Trophoblast cell (in vitro differentiated cells and primary cell): ENCODE measurements around the gene PROX2.

Experiments used
- DNase-seq, 2 donors: peaks; one replicate each; pipeline ENCODE4 v3.0.0-alpha.2; 2016
- H2AFZ ChIP-seq: 2 replicates; pipeline ENCODE4 v1.6.1; 2013; ENCODE audit warnings: low read length, moderate library complexity, mild to moderate bottlenecking; ENCODE audit not compliant: insufficient read depth, poor library complexity
- H2AK5ac ChIP-seq: 2 replicates; pipeline ENCODE4 v1.6.1; 2013; ENCODE audit warnings: mild to moderate bottlenecking, low read length
- H2BK120ac ChIP-seq: 2 replicates; pipeline ENCODE4 v1.6.1; 2013; ENCODE audit warnings: low read length, mild to moderate bottlenecking, moderate library complexity; ENCODE audit not compliant: insufficient read depth, poor library complexity
- H2BK12ac ChIP-seq: 2 replicates; pipeline ENCODE4 v1.6.1; 2013; ENCODE audit warnings: mild to moderate bottlenecking, low read length, moderate library complexity
- H2BK5ac ChIP-seq: 2 replicates; pipeline ENCODE4 v1.6.1; 2013; ENCODE audit warnings: low read length, low read depth, moderate library complexity, mild to moderate bottlenecking; ENCODE audit not compliant: poor library complexity
- H3K14ac ChIP-seq: 2 replicates; pipeline ENCODE4 v1.6.1; 2013; ENCODE audit warnings: mild to moderate bottlenecking, low read length
- H3K18ac ChIP-seq: 2 replicates; pipeline ENCODE4 v1.6.1; 2013; ENCODE audit warnings: mild to moderate bottlenecking, low read length
- H3K23ac ChIP-seq: 2 replicates; pipeline ENCODE4 v1.6.1; 2013; ENCODE audit warnings: low read length
- H3K27ac ChIP-seq: 2 replicates; pipeline ENCODE4 v1.5.1; 2013; ENCODE audit warnings: low read depth, mild to moderate bottlenecking, inconsistent platforms, low read length, moderate library complexity
- H3K27me3 ChIP-seq: 2 replicates; pipeline ENCODE4 v1.6.1; 2013; ENCODE audit warnings: inconsistent platforms, mild to moderate bottlenecking, low read length, moderate library complexity; ENCODE audit not compliant: insufficient read depth
- H3K36me3 ChIP-seq, 2 experiments: 1 replicate in 1 of 2; 2 replicates in 1 of 2; pipeline ENCODE4 v1.6.1; 2013; ENCODE audit warnings: low read length in 2 of 2, mild to moderate bottlenecking in 2 of 2, moderate library complexity in 1 of 2; ENCODE audit not compliant: insufficient read depth in 2 of 2, control insufficient read depth in 1 of 2
- H3K4ac ChIP-seq: 2 replicates; pipeline ENCODE4 v1.6.1; 2013; ENCODE audit warnings: low read depth, mild to moderate bottlenecking, low read length, moderate library complexity
- H3K4me1 ChIP-seq, 2 experiments: 1 replicate in 1 of 2; 2 replicates in 1 of 2; pipeline ENCODE4 v1.6.1; 2013; ENCODE audit warnings: low read length in 2 of 2, mild to moderate bottlenecking in 2 of 2, moderate library complexity in 1 of 2; ENCODE audit not compliant: insufficient read depth in 2 of 2, control insufficient read depth in 1 of 2
- H3K4me2 ChIP-seq: 2 replicates; pipeline ENCODE4 v1.6.1; 2013; ENCODE audit warnings: inconsistent platforms, mild to moderate bottlenecking, low read length, moderate library complexity
- H3K4me3 ChIP-seq: 2 replicates; pipeline ENCODE4 v1.5.1; 2013; ENCODE audit warnings: mild to moderate bottlenecking, low read depth, low read length, inconsistent platforms
- H3K79me1 ChIP-seq: one replicate; pipeline ENCODE4 v1.6.1; 2013; ENCODE audit warnings: low read length
- H3K79me2 ChIP-seq: 2 replicates; pipeline ENCODE4 v1.6.1; 2013; ENCODE audit warnings: low read length, mild to moderate bottlenecking; ENCODE audit not compliant: control insufficient read depth, insufficient read depth, poor library complexity
- H3K9ac ChIP-seq: 2 replicates; pipeline ENCODE4 v1.6.1; 2013; ENCODE audit warnings: mild to moderate bottlenecking, low read length
- H3K9me3 ChIP-seq: 2 replicates; pipeline ENCODE4 v1.6.1; 2013; ENCODE audit warnings: low read depth, mild to moderate bottlenecking, control low read depth, inconsistent platforms, low read length; ENCODE audit not compliant: insufficient read depth
- H4K12ac ChIP-seq: 2 replicates; pipeline ENCODE4 v1.6.1; 2013; ENCODE audit warnings: low read depth, mild to moderate bottlenecking, low read length, moderate library complexity
- H4K8ac ChIP-seq: 2 replicates; pipeline ENCODE4 v1.6.1; 2013; ENCODE audit warnings: low read depth, mild to moderate bottlenecking, low read length, moderate library complexity
- H4K91ac ChIP-seq: one replicate; pipeline ENCODE4 v1.6.1; 2013; ENCODE audit warnings: low read depth, mild to moderate bottlenecking, low read length, moderate library complexity
- WGBS: extraction: QIAGEN DNeasy Blood & Tissue Kit; methylation state at CpG from one replicate; pipeline ENCODE4 v1.1.7; 2013; ENCODE audit warnings: missing lambda C conversion rate; ENCODE audit not compliant: insufficient read length, insufficient coverage; ENCODE audit errors: extremely low coverage; 5-methylcytosine and 5-hydroxymethylcytosine counted together

PROX2 gene

DNA sequence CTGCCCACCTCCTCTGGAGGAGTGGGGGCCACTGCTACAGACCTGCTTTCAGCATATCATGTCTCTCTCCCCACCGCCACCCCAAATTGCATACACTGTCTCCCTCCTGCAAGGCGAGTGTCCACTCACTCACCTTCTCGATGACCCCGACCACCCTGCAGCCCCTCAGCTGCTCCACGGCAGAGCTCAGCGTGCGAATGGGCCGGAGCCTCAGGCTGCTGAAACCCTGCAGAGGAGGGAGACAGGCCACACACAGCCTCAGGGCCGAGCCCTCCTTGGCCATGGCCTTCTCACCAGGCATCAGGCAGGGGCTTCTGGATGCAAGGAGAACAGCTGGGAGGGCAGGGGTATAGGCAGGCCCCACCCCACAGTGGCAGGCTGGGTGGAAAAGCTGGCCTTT lies 42.4 kb upstream of the PROX2 start:
- Histone ChIP-seq H3K4me1 (peaks cover 4% of the 10 kb centered on the region in 2 experiments), H3K27ac (no peak overlapping the region), H2AK5ac (no peak overlapping the region), H3K23ac (no peak overlapping the region), H4K8ac (no peak overlapping the region), H2AFZ (no peak overlapping the region), H3K79me2 (no peaks in the 10 kb centered on the region), H3K36me3 (no peaks in the 10 kb centered on the region), H3K18ac (no peak overlapping the region), H2BK120ac (no peak overlapping the region), H4K12ac (no peak overlapping the region), H4K91ac (no peak overlapping the region), H2BK5ac (no peak overlapping the region), H3K14ac (no peak overlapping the region), H3K27me3 (no peaks in the 10 kb centered on the region), H3K4me3 (peak overlapping the region; percentile 14), H3K79me1 (no peaks in the 10 kb centered on the region), H3K9me3 (no peaks in the 10 kb centered on the region), H3K9ac (no peak overlapping the region), H3K4ac (no peak overlapping the region), H2BK12ac (no peak overlapping the region), H3K4me2 (no peak overlapping the region)
- no CpG with 5 or more reads among the region's 9 CpGs for WGBS
- DNase-seq: no peak

DNA sequence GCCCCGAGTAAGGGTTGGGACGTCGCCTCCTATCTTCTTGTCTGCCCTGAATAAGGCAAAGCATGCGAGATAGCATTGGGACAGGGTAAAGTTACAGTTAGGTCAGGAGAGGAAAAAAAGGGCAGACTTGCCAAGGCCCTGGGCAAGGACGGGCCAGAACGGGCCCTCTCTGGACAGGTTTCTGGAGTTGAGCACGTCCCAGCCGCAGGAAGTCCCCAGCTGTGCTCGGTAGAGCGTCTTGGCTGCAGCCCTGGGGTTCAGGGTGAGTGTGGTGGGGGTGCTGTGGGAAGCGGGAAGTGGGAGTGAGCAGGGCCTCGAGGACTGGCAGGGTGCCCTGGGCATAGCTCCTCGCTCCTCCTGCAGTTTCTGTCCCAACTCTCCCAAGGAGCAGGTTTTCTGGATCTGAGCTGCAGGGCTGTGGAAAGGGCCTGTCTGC lies 41.7 kb upstream of the PROX2 start:
- no peak overlapping the region for H3K4ac ChIP-seq
- WGBS: no CpG with 5 or more reads among the region's 13 CpGs

DNA sequence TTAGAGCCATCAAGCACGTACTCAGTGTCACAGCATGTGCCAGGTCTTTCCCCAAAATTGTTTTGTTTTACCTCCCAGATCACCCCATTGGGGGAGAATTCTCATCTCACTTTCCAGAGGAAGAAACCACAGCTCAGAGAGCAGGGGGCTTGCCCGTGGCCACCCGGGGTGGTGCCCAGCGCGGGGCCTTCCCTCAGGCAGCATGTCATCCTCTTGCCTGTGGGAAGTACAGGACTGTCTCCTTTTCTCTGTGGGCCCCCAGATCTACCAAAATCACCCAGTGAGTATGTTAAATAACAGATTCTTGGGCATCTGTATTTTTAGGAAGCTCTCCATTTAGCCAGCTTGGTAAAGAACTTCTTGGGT lies 41.2 kb upstream of the PROX2 start:
- Histone ChIP-seq H3K4me2 (no peak overlapping the region), H2BK5ac (no peak overlapping the region)
- WGBS: no CpG with 5 or more reads among the region's 5 CpGs

More for the DNA sequence above, 41.7 kb upstream of the PROX2 start:
- Histone ChIP-seq H3K36me3 (no peaks in the 10 kb centered on the region), H3K27ac (no peak overlapping the region), H2BK5ac (no peak overlapping the region), H3K23ac (no peak overlapping the region), H3K9ac (no peak overlapping the region), H3K4me2 (no peak overlapping the region), H3K9me3 (no peaks in the 10 kb centered on the region), H4K8ac (no peak overlapping the region), H2AFZ (no peak overlapping the region), H4K12ac (no peak overlapping the region), H2BK120ac (no peak overlapping the region), H3K4me3 (no peak overlapping the region), H3K79me1 (no peaks in the 10 kb centered on the region), H3K18ac (no peak overlapping the region), H3K27me3 (no peaks in the 10 kb centered on the region), H3K14ac (no peak overlapping the region), H4K91ac (no peak overlapping the region), H2BK12ac (no peak overlapping the region), H2AK5ac (no peak overlapping the region), H3K79me2 (no peaks in the 10 kb centered on the region), H3K4me1 (peaks cover 1 to 2% of the 10 kb centered on the region in 2 experiments)
- no peak for DNase-seq

DNA sequence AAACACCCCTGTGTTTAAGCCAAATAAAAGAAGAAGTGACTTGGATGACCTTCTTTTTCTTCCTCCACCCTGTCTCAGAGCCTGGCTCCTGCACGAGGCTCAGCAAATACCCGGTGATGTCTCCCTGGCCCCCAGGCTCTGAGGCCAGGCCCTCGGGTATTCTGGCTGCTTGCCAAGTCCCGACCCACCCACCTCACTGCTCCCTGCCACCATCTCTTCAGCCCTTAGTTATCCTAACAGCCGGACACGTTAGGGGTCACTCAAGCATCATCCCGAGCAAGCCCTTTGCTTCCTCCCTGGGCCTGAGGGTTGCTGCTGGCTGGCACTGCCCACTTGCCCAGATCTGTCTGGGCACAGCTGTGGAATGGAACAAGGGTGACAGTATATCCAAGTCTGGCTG lies 39.9 kb upstream of the PROX2 start:
- no peak overlapping the region for H4K12ac ChIP-seq
- H2AK5ac ChIP-seq: no peak overlapping the region
- H3K9me3 ChIP-seq: no peaks in the 10 kb centered on the region
- no CpG with 5 or more reads among the region's 7 CpGs for WGBS
- no peak overlapping the region for H2BK12ac ChIP-seq
- H2BK5ac ChIP-seq: no peak overlapping the region
- H3K36me3 ChIP-seq: no peaks in the 10 kb centered on the region
- H3K18ac ChIP-seq: no peak overlapping the region
- H2BK120ac ChIP-seq: no peak overlapping the region
- H3K23ac ChIP-seq: no peak overlapping the region
- H3K27me3 ChIP-seq: no peaks in the 10 kb centered on the region
- H3K4me3 ChIP-seq: no peak overlapping the region
- H3K14ac ChIP-seq: no peak overlapping the region
- no peak overlapping the region for H4K91ac ChIP-seq
- H3K4me1 ChIP-seq: no peaks in the 10 kb centered on the region
- H3K9ac ChIP-seq: no peak overlapping the region
- H3K4me2 ChIP-seq: no peak overlapping the region
- no peak overlapping the region for H2AFZ ChIP-seq
- H3K79me1 ChIP-seq: no peaks in the 10 kb centered on the region
- no peak overlapping the region for H4K8ac ChIP-seq
- no peaks in the 10 kb centered on the region for H3K79me2 ChIP-seq
- H3K27ac ChIP-seq: no peak overlapping the region
- H3K4ac ChIP-seq: no peak overlapping the region
- no peak for DNase-seq

More for the DNA sequence above, 41.2 kb upstream of the PROX2 start:
- Histone ChIP-seq H3K4me3 (no peak overlapping the region), H3K9me3 (no peaks in the 10 kb centered on the region), H3K27ac (no peak overlapping the region), H3K4ac (no peak overlapping the region), H2BK120ac (no peak overlapping the region), H3K4me1 (no peaks in the 10 kb centered on the region), H3K14ac (no peak overlapping the region), H3K23ac (no peak overlapping the region), H2AK5ac (no peak overlapping the region), H3K18ac (no peak overlapping the region), H4K12ac (no peak overlapping the region), H3K27me3 (no peaks in the 10 kb centered on the region), H3K79me1 (no peaks in the 10 kb centered on the region), H3K79me2 (no peaks in the 10 kb centered on the region), H2BK12ac (no peak overlapping the region), H3K36me3 (no peaks in the 10 kb centered on the region), H3K9ac (no peak overlapping the region), H2AFZ (no peak overlapping the region), H4K91ac (no peak overlapping the region), H4K8ac (no peak overlapping the region)
- DNase-seq: no peak
